Gastroesophageal sphincter (tissue), 4 donors: Measurements from ENCODE around the gene LMO7. TPM values are rescaled to one million over a fixed set of nuclear protein-coding genes. Genes with fewer than 3 reads are reported as not detected.

ENCODE experiments used
- ATAC-seq: fragments of 150-250 bp; one replicate; pipeline ENCODE4 v1.9.1; 2016; ENCODE audit warnings: mild to moderate bottlenecking, moderate library complexity
- H3K27ac ChIP-seq, 4 donors: fragments of 200-600 bp; sonication (generic) in 3 of 4; 1 replicate in 3 of 4; 2 replicates in 1 of 4; pipeline ENCODE4 v1.5.1; 2016 to 2019
- H3K27me3 ChIP-seq: fragments of 200-600 bp; sonication (generic); one replicate; pipeline ENCODE4 v1.5.1; 2019
- H3K36me3 ChIP-seq, 2 donors: fragments of 200-600 bp; sonication (generic); one replicate each; pipeline ENCODE4 v1.5.1; 2019; ENCODE audit warnings: control low read depth in 1 of 2
- H3K4me1 ChIP-seq, 3 donors: fragments of 200-600 bp; sonication (generic); 1 replicate in 2 of 3; 2 replicates in 1 of 3; pipeline ENCODE4 v1.5.1; 2016 to 2019; ENCODE audit warnings: control low read depth in 2 of 3
- H3K4me3 ChIP-seq, 2 donors: fragments of 200-600 bp; sonication (generic); one replicate each; pipeline ENCODE4 v1.5.1; 2019; ENCODE audit warnings: mild to moderate bottlenecking in 1 of 2, moderate library complexity in 1 of 2
- H3K9me3 ChIP-seq, 3 donors: fragments of 200-600 bp; sonication (generic); one replicate each; pipeline ENCODE4 v1.5.1; 2017 to 2019; ENCODE audit warnings: control low read depth in 2 of 3
- CTCF ChIP-seq, 4 experiments: fragments of 200-600 bp in 2 of 4; fragments of 450-650 bp in 2 of 4; sonication (generic) in 1 of 4; IDR thresholded peaks; one replicate each; pipeline ENCODE4 v1.5.1; 2017 to 2019; ENCODE audit warnings: antibody characterized with exemption in 4 of 4, mild to moderate bottlenecking in 2 of 4, moderate library complexity in 2 of 4
- EP300 ChIP-seq: sonication (generic); formaldehyde crosslinking; IDR thresholded peaks from one replicate; pipeline ENCODE4 v1.6.1; 2017; ENCODE audit warnings: antibody characterized with exemption, mild to moderate bottlenecking
- POLR2A ChIP-seq, 2 donors: fragments of 450-650 bp; IDR thresholded peaks; one replicate each; pipeline ENCODE4 v1.6.1; 2017; ENCODE audit warnings: antibody characterized with exemption in 2 of 2, mild to moderate bottlenecking in 2 of 2, moderate library complexity in 1 of 2
- POLR2AphosphoS5 ChIP-seq: sonication (generic); formaldehyde crosslinking; IDR thresholded peaks from one replicate; pipeline ENCODE4 v1.6.1; 2017; ENCODE audit warnings: antibody characterized with exemption
- WGBS, 2 donors: methylation state at CpG; one replicate each; pipeline ENCODE4 v1.1.5; 2018; ENCODE audit warnings: low coverage in 1 of 2; 5-methylcytosine and 5-hydroxymethylcytosine counted together
- total RNA-seq, 4 donors: library from RNA; depleted of rRNA; stranded (reverse); fragments of >200 nt; gene quantifications; one replicate each; pipeline ENCODE4 v1.1.0, GENCODE V29; 2016

Gene LMO7
- total RNA-seq, 4 donors from 2014 or later, result 15.1 to 45.0 (median 26.8) TPM

GRCh38 chr13:75869981-75870380 is 233.9 kb downstream of the LMO7 start:
- no peak overlapping the region for H3K4me3 ChIP-seq
- H3K4me1 ChIP-seq, result peaks cover 0 to 9% (median 0%) of the 10 kb centered on the region in 3 donors
- H3K36me3 ChIP-seq, result no peaks in the 10 kb centered on the region
- ATAC-seq, result no peak
- H3K9me3 ChIP-seq, result no peaks in the 10 kb centered on the region
- 38 to 52% methylated on average over 3 to 4 of the region's 4 CpGs for WGBS, 2 donors
- no peaks in the 10 kb centered on the region for H3K27me3 ChIP-seq
- H3K27ac ChIP-seq, result no peak overlapping the region
- TF ChIP-seq CTCF (IDR thresholded peaks at IDR 0.05), result no peak
- TF ChIP-seq EP300, result no peak
- no peak for TF ChIP-seq POLR2AphosphoS5
- TF ChIP-seq POLR2A (IDR thresholded peaks at IDR 0.05), result no peak

GRCh38 chr13:75870397-75870903 is 234.3 kb downstream of the LMO7 start:
- peak overlapping the region in 2 of 4 donors; percentile 32 to 46 for H3K27ac ChIP-seq
- peak; percentile 13 for ATAC-seq

GRCh38 chr13:75871059-75871458 is 234.9 kb downstream of the LMO7 start:
- peaks cover 0 to 12% (median 0%) of the 10 kb centered on the region in 3 donors for H3K4me1 ChIP-seq
- ATAC-seq, result no peak
- TF ChIP-seq CTCF (IDR thresholded peaks at IDR 0.05) (no peak), POLR2A (IDR thresholded peaks at IDR 0.05) (no peak), EP300 (no peak), POLR2AphosphoS5 (no peak)
- whole genome bisulfite sequencing, 2 donors, result 70 to 87% methylated on average over 5 to 6 of the region's 6 CpGs
- peak overlapping the region in 2 of 4 donors; percentile 32 to 46 for H3K27ac ChIP-seq
- H3K4me3 ChIP-seq, result peak overlapping the region in 1 of 2 donors; percentile 41
- no peaks in the 10 kb centered on the region for H3K9me3 ChIP-seq
- H3K36me3 ChIP-seq, result no peaks in the 10 kb centered on the region
- H3K27me3 ChIP-seq, result no peaks in the 10 kb centered on the region

More at GRCh38 chr13:75870397-75870903, 234.3 kb downstream of the LMO7 start:
- WGBS, 2 donors, result 10 to 58% methylated on average over 2 to 14 of the region's 14 CpGs
- H3K36me3 ChIP-seq, result no peaks in the 10 kb centered on the region
- H3K4me1 ChIP-seq, result peaks cover 0 to 9% (median 0%) of the 10 kb centered on the region in 3 donors
- H3K9me3 ChIP-seq, result no peaks in the 10 kb centered on the region
- TF ChIP-seq POLR2AphosphoS5 (no peak), CTCF (IDR thresholded peaks at IDR 0.05) (peak; percentile 72 to 89 (median 82))
- no peaks in the 10 kb centered on the region for H3K27me3 ChIP-seq
- H3K4me3 ChIP-seq, result peak overlapping the region; percentile 16 to 41

GRCh38 chr13:75872980-75873379 is 236.8 kb downstream of the LMO7 start:
- TF ChIP-seq CTCF (IDR thresholded peaks at IDR 0.05) (no peak), EP300 (no peak), POLR2A (IDR thresholded peaks at IDR 0.05) (no peak)
- no peak for ATAC-seq
- no peak overlapping the region for H3K27ac ChIP-seq
- H3K9me3 ChIP-seq, result no peaks in the 10 kb centered on the region
- H3K4me3 ChIP-seq, result no peak overlapping the region
- H3K27me3 ChIP-seq, result no peaks in the 10 kb centered on the region
- H3K4me1 ChIP-seq, result peaks cover 3 to 24% (median 3%) of the 10 kb centered on the region in 3 donors
- WGBS, 2 donors, result 62 to 79% methylated on average over 2 to 3 of the region's 3 CpGs
- no peaks in the 10 kb centered on the region for H3K36me3 ChIP-seq

- no peak overlapping the region for H3K4me3 ChIP-seq
- ATAC-seq, result no peak
- 93 to 96% methylated on average over 9 to 10 of the region's 10 CpGs for WGBS, 2 donors
- no peaks in the 10 kb centered on the region for H3K36me3 ChIP-seq
- H3K4me1 ChIP-seq, result peaks cover 3 to 24% (median 3%) of the 10 kb centered on the region in 3 donors
- H3K27me3 ChIP-seq, result no peaks in the 10 kb centered on the region
- no peak for TF ChIP-seq CTCF (IDR thresholded peaks at IDR 0.05)
- TF ChIP-seq POLR2AphosphoS5, result no peak
- no peak for TF ChIP-seq EP300
- TF ChIP-seq POLR2A (IDR thresholded peaks at IDR 0.05), result no peak
- H3K27ac ChIP-seq, result no peak overlapping the region
- H3K9me3 ChIP-seq, result no peaks in the 10 kb centered on the region
These were observed 237.4 kb downstream of the LMO7 start for GRCh38 chr13:75873494-75873893.
